Measurements from ENCODE around the gene CAMKMT.

The CAMKMT gene

GRCh38 chr2:44596537-44597320 is 235.0 kb downstream of the CAMKMT start:
- no peak for DNase-seq (ENCODE audit: low read depth)

GRCh38 chr2:44598330-44599119 is 236.8 kb downstream of the CAMKMT start:
- no peak for DNase-seq (ENCODE audit: low read depth)

DNA sequence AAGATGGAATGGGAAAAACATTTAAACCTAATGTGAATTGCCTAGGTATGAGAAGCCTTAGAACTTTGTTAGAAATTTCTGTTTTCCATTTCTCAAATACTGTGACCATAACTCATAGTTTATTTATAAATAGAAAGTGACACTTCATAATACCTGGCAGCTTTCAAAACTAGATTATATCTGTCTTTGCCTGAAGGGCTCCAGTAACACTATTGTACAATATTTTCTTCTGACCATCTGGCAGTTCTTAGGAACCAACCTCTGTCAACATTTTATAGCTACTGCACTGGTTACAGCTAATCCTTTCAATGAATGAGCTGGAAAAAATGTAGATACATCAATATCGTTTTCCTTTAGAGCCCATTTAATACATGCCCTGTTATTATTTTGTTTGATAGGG is 237.4 kb downstream of the CAMKMT start:
- no peak for DNase-seq (ENCODE audit: low read depth)

- no peak for DNase-seq (ENCODE audit: low read depth)
These were observed 240.7 kb downstream of the CAMKMT start for GRCh38 chr2:44602446-44602845.

DNA sequence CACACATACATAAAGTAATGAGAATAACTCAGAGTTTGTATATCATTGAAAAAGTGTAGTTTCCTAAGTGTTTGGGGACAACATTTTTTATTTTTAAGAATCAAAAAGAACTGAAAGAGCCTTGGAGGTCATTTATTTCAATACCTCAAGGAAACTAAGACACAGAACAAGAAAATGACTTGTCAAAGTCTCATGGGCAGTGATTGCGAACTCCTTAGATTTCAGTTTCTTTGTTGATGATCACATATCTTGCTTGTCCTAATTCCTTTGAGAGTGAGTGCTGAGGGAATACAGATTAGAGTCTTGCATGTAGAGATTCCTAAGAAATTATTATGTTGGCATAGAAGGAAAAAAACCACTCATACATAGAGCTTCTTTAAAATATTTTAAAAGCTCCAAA is 243.8 kb downstream of the CAMKMT start:
- DNase-seq (ENCODE audit: low read depth) = no peak

GRCh38 chr2:44612276-44612675 is 250.5 kb downstream of the CAMKMT start:
- DNase-seq (ENCODE audit: low read depth) = no peak

DNA sequence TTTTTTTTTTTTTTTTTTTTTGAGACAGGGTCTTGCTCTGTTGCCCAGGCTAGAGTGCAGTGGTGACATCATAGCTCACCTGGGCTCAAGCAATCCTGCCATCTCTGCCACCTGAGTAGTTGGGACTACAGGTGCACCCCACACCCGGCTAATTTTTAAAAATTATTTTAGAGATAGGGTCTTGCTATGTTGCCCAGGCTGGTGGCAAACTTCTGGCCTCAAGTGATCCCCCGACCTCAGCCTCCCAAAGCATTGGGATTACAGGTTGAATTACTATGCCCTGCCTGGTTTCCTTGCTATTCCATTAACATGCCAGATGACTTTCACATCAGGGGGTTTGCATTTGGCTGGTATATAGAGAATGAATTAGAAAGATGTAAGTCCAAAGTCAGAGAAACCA is 253.2 kb downstream of the CAMKMT start:
- no peak for DNase-seq (ENCODE audit: low read depth)

DNA sequence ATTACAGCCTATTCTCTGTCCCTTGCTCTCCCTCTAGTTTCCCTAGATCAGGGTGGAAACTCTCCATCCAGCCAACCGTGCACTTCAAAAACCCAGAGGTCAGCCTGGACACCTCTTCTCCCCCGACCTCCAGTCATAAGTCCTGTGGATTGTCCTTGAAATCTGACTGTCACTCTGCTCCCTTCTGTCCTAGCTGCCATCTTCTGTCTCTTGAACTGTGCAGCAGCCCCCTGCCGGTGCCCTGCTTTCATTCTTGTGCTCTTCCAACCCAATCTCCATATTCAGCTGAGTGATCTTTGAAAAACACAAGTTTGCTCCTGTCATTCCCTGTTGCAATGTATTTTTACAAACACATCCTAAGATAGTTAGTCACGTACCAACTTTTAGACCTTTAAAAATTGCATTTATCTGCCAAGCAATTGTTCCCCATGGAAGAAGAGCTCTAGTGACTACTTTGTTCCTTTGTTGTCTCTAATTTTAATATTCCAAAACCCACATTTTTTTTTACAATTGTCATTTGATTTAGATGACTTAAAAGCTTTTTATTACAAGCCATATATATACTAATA is 254.3 kb downstream of the CAMKMT start:
- DNase-seq (ENCODE audit: low read depth) = no peak

DNA sequence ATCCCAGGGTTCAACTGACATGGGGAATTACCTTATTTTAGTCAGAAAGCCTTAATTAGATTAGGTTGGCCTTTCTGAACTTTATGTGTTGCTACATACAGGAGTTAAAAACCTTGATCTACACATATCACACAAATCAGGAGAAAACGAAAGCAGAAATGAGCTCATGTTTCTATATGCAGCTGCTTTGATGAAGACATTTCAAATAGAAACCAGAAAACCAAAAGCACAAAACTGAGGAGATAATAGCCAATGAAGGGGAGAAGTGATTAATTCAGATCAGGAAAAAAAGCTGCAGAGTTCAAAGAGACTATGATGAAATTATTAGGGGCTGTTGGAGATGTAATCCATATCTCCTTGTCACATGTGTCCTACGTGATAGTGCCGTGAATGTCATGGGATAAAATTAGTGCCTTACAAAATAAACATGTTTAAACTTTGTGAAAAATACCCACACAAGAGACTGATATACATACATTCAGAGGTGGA is 255.0 kb downstream of the CAMKMT start:
- no peak for DNase-seq (ENCODE audit: low read depth)

DNA sequence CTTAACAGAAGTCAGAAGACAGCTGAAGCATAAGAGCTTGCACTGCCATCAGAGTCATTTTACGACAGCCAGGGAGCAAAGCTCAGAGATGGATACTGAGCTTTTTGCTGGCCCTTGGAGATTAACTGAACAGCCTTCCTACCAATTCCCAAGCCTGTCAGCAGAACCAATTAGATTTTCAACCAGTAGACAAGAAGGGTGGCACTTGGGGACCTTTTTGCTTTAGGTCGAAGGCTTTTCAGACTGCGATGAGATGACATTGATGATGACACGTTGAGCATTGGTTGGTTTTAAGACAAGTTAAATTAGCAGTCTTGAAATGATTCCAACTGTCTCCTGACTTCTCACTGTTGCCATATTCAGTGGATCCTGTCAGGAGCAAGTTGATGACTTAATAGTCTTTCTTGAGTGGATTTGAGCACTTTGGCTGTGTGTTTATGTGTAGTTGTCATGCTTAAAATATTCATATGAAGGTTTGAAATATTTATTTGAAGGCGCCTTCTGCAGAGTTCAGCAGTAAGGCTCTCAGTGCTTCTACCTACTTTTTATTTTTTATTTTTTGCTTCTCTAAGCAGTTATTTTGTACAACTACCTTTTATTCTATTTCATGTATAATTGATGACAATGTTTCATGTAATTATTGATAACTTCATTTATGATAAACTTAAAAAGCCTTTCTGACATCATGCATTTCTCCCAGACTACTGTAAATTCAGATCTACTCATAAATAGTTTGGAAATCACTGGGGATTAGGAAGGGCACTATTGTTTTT is 256.7 kb downstream of the CAMKMT start:
- no peak for DNase-seq (ENCODE audit: low read depth)

DNA sequence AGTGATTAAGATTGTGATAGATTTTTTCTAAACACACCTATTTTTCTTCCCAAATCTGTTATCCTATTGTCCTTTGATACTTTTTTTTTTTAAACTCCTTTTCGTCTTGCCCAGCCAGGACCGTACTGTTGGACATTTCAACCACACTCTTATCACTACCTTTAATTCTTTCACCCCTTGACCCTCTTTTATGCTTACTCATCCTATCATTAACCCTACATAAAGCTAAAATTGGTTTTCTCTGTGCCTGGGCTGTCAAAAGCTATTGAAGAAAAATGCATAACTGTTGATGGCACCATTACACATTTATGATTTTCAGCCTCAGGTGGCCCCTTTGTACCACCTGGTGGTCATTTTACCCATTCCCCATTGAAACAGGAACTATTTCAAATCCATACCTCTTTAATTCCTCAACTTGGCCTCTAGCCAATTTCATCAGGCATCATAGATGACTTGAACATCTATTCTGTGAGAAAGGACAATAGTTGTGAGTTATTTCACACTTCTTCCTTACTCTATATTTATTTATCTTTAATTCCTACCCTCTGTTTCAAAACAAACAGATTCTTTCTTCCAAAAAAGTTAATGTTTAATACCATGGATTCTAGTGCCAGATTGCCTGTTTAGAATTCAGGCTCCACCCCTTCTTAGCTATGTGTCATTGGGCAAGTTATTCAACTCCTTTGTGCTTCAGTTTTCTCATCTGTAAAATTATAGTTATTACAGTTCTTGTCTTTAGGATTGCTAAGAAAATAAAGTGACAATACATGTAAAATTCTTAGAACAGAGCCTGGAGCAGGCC is 258.6 kb downstream of the CAMKMT start:
- DNase-seq (ENCODE audit: low read depth) = no peak

DNA sequence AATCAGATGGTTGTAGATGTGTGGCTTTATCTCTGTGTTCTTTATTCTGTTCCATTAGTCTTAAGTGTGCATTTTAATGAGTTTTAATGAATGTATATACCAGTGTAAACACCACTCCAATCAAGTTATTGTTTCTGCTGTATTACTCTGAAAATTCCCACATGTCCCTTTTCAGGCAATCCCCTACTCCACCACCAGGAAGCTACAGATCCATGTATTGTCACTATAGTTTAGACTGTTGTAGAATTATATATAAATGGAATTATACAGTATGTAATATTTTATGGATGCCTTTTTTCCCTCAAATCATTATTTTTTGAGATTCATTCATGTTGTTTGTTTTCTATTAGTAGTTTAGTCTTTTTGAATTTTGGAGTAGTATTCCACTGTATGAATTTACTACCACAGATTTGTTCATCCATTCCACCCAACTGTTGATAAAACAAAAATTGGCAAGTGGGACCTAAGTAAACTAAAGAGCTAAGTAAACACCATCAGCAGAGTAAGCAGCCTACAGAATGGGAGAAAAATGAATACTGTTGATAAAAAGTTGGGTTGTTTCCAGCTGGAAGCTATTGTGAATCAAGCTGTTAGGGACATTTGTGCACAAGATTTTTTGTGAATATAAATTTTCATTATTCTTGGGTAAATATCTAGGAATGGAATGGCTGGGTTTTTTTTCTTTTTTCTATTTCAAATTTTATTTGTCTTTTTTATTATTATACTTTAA is 262.0 kb downstream of the CAMKMT start:
- DNase-seq (ENCODE audit: low read depth) = no peak

GRCh38 chr2:44628297-44628696 is 266.6 kb downstream of the CAMKMT start:
- DNase-seq (ENCODE audit: low read depth) = no peak

- DNase-seq (ENCODE audit: low read depth) = no peak
These were observed 271.4 kb downstream of the CAMKMT start for GRCh38 chr2:44632931-44633689.

DNA sequence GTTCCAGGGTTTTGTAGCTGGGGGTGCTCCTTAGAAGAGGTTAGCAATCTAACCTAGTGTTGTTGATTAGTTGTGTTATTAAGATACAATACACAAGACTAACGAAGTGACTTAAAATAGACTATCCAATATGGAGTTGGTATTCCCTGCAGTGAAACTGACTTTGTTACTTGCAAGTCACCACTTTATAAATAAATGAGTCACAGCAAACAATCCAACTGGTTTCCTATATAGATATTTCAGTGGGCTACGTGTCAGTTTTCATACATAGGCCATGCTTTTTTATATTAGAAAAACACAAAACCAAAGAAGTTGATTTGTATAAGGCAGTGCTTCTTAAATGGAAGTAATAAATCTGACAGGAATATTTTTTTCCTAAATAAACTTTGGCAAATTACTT is 274.0 kb downstream of the CAMKMT start:
- no peak for DNase-seq (ENCODE audit: low read depth)

DNA sequence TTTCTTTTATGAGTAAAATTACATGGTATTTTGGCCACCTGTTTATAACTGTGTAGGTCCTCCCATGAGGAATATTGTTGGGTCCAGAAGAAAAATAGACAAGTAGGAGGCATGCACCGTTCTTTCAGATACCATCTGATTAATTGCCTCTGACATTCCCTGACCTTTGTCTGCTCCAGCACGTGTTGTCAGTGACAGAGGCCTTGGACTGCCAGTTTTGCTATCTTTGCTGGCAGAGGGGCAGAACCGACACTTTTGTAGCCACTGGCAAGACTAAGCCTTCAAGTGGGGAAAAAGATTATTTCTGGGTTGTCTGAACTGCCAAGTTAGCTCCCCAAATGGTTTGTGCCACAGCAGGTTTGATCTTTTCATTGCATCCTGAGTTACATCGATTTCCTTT is 276.9 kb downstream of the CAMKMT start:
- DNase-seq (ENCODE audit: low read depth) = no peak

GRCh38 chr2:44639399-44639798 is 277.7 kb downstream of the CAMKMT start:
- no peak for DNase-seq (ENCODE audit: low read depth)

GRCh38 chr2:44642123-44642857 is 280.5 kb downstream of the CAMKMT start:
- no peak for DNase-seq (ENCODE audit: low read depth)

GRCh38 chr2:44645937-44646336 is 284.2 kb downstream of the CAMKMT start:
- no peak for DNase-seq (ENCODE audit: low read depth)
